HEK293 (cell line): ENCODE measurements around the gene PTPRJ.

ENCODE experiments used
- HOXD13 ChIP-seq: sonication (generic); formaldehyde crosslinking; IDR thresholded peaks from 2 replicates; pipeline ENCODE4 v1.8.0; 2022; ENCODE audit warnings: missing genetic modification reagents, borderline replicate concordance
- YY1 ChIP-seq: fragments of 450-650 bp; formaldehyde crosslinking; IDR thresholded peaks from 2 replicates; pipeline ENCODE4 v1.5.1; 2018; ENCODE audit warnings: missing biosample characterization, missing genetic modification characterization
- ZNF140 ChIP-seq: fragments of 450-650 bp; formaldehyde crosslinking; IDR thresholded peaks from 2 replicates; pipeline ENCODE4 v1.5.1; 2016; ENCODE audit warnings: missing biosample characterization, missing genetic modification characterization
- ZNF221 ChIP-seq: fragments of 450-650 bp; formaldehyde crosslinking; IDR thresholded peaks from 2 replicates; pipeline ENCODE4 v1.5.1; 2017; ENCODE audit warnings: missing biosample characterization, missing genetic modification characterization, borderline replicate concordance
- ZNF239 ChIP-seq: fragments of 450-650 bp; formaldehyde crosslinking; IDR thresholded peaks from 2 replicates; pipeline ENCODE4 v1.5.1; 2016; ENCODE audit warnings: missing biosample characterization, missing genetic modification characterization
- ZNF274 ChIP-seq, 2 experiments: fragments of 200-500 bp in 1 of 2; fragments of 450-650 bp in 1 of 2; sonication (Bioruptor generic) in 1 of 2; formaldehyde crosslinking in 1 of 2; IDR thresholded peaks; 2 replicates each; pipeline versions ENCODE4 v1.5.1 to v1.6.1; 2014 to 2016; ENCODE audit warnings: borderline replicate concordance in 1 of 2, inconsistent platforms in 1 of 2, low read length in 1 of 2, missing biosample characterization in 1 of 2, missing genetic modification characterization in 1 of 2
- TF ChIP-seq, protein P1 (sequence below): fragments of 450-650 bp; formaldehyde crosslinking; IDR thresholded peaks from 2 replicates; pipeline ENCODE4 v1.5.1; 2016; ENCODE audit warnings: missing biosample characterization, missing genetic modification characterization
- TF ChIP-seq, protein P2 (sequence below): fragments of 450-650 bp; formaldehyde crosslinking; IDR thresholded peaks from 2 replicates; pipeline ENCODE4 v1.5.1; 2016; ENCODE audit warnings: missing biosample characterization, missing genetic modification characterization, low read depth
- TF ChIP-seq, protein P3 (sequence below): fragments of 450-650 bp; formaldehyde crosslinking; IDR thresholded peaks from 2 replicates; pipeline ENCODE4 v1.5.1; 2016; ENCODE audit warnings: missing biosample characterization, missing genetic modification characterization
- TF ChIP-seq, protein P4 (sequence below): fragments of 450-650 bp; formaldehyde crosslinking; IDR thresholded peaks from 2 replicates; pipeline ENCODE4 v1.5.1; 2016; ENCODE audit warnings: missing biosample characterization, missing genetic modification characterization, borderline replicate concordance

DNA sequence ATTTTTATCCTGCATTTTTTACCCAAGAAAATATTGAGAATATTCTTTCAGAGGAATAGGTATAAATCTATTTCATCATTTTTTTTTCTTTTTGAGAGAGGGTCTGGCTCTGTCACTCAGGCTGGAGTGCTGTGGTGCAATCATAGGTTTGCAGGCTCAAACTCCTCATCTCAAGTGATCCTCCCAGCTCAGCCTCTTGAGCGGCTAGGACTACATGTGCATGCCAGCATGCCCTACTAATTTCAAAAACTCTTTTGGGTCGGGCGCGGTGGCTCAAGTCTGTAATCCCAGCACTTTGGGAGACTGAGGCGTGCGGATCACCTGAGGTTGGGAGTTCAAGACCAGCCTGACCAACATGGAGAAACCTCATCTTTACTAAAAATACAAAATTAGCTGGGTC, 20.3 kb upstream of the PTPRJ start:
- TF ChIP-seq, protein P1, sequence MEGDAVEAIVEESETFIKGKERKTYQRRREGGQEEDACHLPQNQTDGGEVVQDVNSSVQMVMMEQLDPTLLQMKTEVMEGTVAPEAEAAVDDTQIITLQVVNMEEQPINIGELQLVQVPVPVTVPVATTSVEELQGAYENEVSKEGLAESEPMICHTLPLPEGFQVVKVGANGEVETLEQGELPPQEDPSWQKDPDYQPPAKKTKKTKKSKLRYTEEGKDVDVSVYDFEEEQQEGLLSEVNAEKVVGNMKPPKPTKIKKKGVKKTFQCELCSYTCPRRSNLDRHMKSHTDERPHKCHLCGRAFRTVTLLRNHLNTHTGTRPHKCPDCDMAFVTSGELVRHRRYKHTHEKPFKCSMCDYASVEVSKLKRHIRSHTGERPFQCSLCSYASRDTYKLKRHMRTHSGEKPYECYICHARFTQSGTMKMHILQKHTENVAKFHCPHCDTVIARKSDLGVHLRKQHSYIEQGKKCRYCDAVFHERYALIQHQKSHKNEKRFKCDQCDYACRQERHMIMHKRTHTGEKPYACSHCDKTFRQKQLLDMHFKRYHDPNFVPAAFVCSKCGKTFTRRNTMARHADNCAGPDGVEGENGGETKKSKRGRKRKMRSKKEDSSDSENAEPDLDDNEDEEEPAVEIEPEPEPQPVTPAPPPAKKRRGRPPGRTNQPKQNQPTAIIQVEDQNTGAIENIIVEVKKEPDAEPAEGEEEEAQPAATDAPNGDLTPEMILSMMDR (tag by site-specific recombination), result no peak
- TF ChIP-seq, protein P2, sequence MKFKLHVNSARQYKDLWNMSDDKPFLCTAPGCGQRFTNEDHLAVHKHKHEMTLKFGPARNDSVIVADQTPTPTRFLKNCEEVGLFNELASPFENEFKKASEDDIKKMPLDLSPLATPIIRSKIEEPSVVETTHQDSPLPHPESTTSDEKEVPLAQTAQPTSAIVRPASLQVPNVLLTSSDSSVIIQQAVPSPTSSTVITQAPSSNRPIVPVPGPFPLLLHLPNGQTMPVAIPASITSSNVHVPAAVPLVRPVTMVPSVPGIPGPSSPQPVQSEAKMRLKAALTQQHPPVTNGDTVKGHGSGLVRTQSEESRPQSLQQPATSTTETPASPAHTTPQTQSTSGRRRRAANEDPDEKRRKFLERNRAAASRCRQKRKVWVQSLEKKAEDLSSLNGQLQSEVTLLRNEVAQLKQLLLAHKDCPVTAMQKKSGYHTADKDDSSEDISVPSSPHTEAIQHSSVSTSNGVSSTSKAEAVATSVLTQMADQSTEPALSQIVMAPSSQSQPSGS (tag by site-specific recombination), result no peak
- TF ChIP-seq, protein P3, sequence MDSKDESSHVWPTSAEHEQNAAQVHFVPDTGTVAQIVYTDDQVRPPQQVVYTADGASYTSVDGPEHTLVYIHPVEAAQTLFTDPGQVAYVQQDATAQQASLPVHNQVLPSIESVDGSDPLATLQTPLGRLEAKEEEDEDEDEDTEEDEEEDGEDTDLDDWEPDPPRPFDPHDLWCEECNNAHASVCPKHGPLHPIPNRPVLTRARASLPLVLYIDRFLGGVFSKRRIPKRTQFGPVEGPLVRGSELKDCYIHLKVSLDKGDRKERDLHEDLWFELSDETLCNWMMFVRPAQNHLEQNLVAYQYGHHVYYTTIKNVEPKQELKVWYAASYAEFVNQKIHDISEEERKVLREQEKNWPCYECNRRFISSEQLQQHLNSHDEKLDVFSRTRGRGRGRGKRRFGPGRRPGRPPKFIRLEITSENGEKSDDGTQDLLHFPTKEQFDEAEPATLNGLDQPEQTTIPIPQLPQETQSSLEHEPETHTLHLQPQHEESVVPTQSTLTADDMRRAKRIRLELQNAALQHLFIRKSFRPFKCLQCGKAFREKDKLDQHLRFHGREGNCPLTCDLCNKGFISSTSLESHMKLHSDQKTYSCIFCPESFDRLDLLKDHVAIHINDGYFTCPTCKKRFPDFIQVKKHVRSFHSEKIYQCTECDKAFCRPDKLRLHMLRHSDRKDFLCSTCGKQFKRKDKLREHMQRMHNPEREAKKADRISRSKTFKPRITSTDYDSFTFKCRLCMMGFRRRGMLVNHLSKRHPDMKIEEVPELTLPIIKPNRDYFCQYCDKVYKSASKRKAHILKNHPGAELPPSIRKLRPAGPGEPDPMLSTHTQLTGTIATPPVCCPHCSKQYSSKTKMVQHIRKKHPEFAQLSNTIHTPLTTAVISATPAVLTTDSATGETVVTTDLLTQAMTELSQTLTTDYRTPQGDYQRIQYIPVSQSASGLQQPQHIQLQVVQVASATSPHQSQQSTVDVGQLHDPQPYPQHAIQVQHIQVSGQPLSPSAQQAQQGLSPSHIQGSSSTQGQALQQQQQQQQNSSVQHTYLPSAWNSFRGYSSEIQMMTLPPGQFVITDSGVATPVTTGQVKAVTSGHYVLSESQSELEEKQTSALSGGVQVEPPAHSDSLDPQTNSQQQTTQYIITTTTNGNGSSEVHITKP (tag by site-specific recombination), result no peak
- TF ChIP-seq, protein P4, sequence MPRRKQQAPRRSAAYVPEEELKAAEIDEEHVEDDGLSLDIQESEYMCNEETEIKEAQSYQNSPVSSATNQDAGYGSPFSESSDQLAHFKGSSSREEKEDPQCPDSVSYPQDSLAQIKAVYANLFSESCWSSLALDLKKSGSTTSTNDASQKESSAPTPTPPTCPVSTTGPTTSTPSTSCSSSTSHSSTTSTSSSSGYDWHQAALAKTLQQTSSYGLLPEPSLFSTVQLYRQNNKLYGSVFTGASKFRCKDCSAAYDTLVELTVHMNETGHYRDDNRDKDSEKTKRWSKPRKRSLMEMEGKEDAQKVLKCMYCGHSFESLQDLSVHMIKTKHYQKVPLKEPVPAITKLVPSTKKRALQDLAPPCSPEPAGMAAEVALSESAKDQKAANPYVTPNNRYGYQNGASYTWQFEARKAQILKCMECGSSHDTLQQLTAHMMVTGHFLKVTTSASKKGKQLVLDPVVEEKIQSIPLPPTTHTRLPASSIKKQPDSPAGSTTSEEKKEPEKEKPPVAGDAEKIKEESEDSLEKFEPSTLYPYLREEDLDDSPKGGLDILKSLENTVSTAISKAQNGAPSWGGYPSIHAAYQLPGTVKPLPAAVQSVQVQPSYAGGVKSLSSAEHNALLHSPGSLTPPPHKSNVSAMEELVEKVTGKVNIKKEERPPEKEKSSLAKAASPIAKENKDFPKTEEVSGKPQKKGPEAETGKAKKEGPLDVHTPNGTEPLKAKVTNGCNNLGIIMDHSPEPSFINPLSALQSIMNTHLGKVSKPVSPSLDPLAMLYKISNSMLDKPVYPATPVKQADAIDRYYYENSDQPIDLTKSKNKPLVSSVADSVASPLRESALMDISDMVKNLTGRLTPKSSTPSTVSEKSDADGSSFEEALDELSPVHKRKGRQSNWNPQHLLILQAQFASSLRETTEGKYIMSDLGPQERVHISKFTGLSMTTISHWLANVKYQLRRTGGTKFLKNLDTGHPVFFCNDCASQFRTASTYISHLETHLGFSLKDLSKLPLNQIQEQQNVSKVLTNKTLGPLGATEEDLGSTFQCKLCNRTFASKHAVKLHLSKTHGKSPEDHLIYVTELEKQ (tag by site-specific recombination), result no peak
- TF ChIP-seq ZNF221 (tag by site-specific recombination) (no peak), ZNF239 (tag by site-specific recombination) (no peak), HOXD13 (CRISPR knock-in tag) (no peak), ZNF274 (IDR thresholded peaks at IDR 0.05; ENCODE audit: low read length) (no peak), ZNF274 (tag by site-specific recombination; IDR thresholded peaks at IDR 0.05; ENCODE audit: borderline replicate concordance) (no peak), YY1 (tag by site-specific recombination) (no peak), ZNF140 (no peak)
